RKO (cell line): ENCODE results near the gene ROR2.

ENCODE experiments used
- DNase-seq: peaks from one replicate; pipeline ENCODE4 v3.0.0-alpha.2; 2016; ENCODE audit warnings: low spot score

Gene ROR2

GRCh38 chr9:91873637-91874051, 76.4 kb downstream of the ROR2 start:
- no peak for DNase-seq

- no peak for DNase-seq
Measured at GRCh38 chr9:91868732-91869391, 81.2 kb downstream of the ROR2 start.

- DNase-seq, result no peak
Measured at GRCh38 chr9:91867740-91868139, 82.3 kb downstream of the ROR2 start.

- no peak for DNase-seq
Measured at GRCh38 chr9:91865041-91865440, 85.0 kb downstream of the ROR2 start.

GRCh38 chr9:91864380-91864779, 85.6 kb downstream of the ROR2 start:
- no peak for DNase-seq

- no peak for DNase-seq
Measured at GRCh38 chr9:91863469-91863868, 86.6 kb downstream of the ROR2 start.

- no peak for DNase-seq
Measured at GRCh38 chr9:91858213-91859030, 91.6 kb downstream of the ROR2 start.

GRCh38 chr9:91857291-91858212, 92.5 kb downstream of the ROR2 start:
- DNase-seq, result no peak

- no peak for DNase-seq
Measured at GRCh38 chr9:91856419-91856818, 93.6 kb downstream of the ROR2 start.

GRCh38 chr9:91855196-91855595, 94.8 kb downstream of the ROR2 start:
- DNase-seq, result no peak

- DNase-seq, result no peak
Measured at GRCh38 chr9:91852801-91853347, 97.2 kb downstream of the ROR2 start.

GRCh38 chr9:91849694-91850093, 100.3 kb downstream of the ROR2 start:
- DNase-seq, result no peak

- DNase-seq, result no peak
Measured at GRCh38 chr9:91848146-91848545, 101.9 kb downstream of the ROR2 start.

GRCh38 chr9:91847581-91848091, 102.4 kb downstream of the ROR2 start:
- DNase-seq, result no peak

- no peak for DNase-seq
Measured at GRCh38 chr9:91845879-91846278, 104.1 kb downstream of the ROR2 start.

- no peak for DNase-seq
Measured at GRCh38 chr9:91844701-91845291, 105.2 kb downstream of the ROR2 start.

- DNase-seq, result no peak
Measured at GRCh38 chr9:91844190-91844589, 105.8 kb downstream of the ROR2 start.

- no peak for DNase-seq
Measured at GRCh38 chr9:91843623-91844148, 106.3 kb downstream of the ROR2 start.

GRCh38 chr9:91843093-91843492, 106.9 kb downstream of the ROR2 start:
- DNase-seq, result no peak

- no peak for DNase-seq
Measured at GRCh38 chr9:91842358-91843049, 107.5 kb downstream of the ROR2 start.

- DNase-seq, result no peak
Measured at GRCh38 chr9:91841591-91841990, 108.4 kb downstream of the ROR2 start.
